ENCODE measurements around the gene ABHD13.
A peak's percentile ranks its signal among the peaks of the same experiment; 100 is the strongest.
"Not testable (repeated sequence)": the region's sequence is repeated elsewhere in the genome, so short reads cannot be mapped to it uniquely, and the experiment has no call there.

Gene ABHD13

DNA sequence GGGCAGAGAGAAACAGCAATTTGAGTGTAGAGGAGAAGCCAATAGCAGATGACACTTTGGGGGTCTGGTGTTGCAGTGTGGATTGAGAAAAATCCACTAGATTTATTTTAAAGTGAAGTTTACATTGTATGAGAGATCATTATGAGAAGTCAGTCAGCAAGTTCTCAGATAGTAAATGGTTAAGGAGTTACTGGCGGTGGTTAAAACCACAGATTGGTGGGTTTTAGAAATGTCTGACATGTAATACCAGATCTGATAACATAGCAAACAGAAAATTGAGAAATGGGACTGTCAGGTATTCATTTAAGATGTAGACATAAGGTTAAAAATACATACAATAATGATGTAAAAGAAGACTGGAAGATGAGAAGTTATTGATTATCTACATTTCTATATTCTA is 7.2 kb downstream of the ABHD13 start:
- no peak for DNase-seq

DNA sequence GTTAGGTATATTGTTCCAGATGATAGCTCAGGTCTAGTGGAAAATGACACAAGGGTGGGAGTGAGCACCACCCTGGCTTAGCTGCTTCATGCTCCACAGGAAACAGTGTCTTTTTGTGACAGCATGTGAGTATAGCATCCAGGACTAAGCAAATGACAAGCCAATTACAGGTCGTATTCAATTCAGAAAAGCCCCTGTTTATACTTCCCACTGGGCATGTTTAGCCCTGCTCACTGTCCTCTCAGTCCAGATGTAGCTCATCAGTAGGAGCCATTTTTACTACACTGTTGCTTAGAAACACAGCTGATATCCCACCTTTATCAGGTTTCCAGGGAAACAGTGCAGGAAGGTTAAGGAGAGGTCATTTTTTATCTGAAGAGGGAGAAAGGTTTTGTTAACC is 8.0 kb downstream of the ABHD13 start:
- DNase-seq, result peak; percentile 70

DNA sequence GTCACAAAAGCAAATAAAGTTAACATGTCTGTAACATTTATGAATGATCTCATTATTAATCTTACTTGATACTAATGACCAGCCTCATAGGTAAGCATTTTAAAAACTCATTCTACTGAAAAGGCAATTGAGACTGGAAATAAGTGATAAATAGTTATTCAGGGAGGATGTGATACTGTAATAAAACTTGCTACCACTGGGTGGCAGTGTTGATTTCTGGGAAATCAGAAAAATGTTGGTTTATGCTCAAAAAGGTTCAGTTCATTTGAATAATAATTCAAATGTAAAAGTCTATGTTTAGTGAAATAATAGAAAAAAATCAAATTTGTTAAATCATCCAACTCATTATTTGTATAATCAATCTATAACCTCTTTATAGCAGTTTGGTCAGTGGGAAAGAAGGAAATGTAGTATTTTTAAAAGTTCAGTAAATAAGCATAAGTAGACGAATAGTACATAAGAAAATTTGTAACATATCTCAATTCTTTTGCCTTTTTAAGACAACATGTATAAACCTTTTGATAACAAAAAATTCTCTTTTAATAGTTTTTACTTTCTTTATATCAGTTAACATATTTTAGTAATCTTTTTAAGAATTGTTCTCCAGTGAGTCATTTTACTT is 9.6 kb downstream of the ABHD13 start:
- DNase-seq, result peak; percentile 64

DNA sequence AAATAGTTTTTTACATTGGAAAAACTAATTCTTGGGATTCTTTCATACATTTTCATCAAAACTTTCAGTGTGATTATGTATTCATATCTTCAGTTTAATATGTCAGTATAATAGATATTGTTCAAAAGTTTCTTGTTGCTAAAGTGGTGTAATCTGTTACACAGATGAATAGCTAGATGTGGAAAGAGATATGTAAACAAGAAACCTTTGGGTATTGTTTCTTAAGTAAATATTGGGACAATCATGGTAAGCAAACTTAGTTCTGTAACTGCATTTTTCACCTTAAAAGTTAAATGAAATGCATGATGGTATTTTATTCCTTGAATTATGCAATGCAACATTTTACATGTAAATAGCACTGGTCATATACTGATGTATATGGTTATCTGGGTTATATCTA is 12.2 kb downstream of the ABHD13 start:
- DNase-seq, result no peak

DNA sequence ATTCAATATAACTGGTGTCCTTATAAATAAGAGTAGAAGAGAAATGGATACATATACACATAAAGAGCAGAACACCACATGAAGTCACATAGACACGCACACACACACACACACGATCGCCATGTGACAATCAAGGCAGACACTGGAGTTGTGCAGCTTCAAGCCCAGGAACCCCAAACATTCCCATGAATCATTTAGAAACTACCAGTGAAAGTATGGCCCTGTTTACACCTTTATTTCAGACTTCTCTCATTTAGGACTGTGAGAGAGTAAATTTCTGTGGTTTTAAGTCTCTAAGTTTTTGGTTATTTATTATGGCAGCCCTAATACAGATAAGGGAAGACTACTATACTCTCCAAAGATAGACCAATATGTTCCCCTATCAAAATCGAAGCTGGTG is 31.0 kb downstream of the ABHD13 start:
- DNase-seq, result no peak

DNA sequence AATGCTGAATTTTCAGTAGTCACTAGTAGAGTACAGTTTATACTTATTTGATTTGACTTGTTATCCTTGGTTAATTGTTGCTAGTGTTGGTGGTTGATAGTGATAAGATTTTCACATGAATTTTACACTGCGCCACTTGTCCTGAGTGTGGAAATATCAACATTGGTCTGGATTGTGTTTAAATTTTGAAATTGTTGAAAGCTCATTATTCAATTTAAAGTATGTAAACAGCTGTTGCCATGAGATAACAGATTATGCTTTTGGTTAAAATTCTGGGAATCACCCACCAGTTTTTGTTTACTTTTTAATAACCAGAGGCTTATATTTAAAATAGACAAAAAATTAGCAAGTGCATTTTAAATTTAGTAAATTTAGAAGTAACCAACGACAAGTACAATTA is 39.1 kb downstream of the ABHD13 start:
- DNase-seq, result no peak

DNA sequence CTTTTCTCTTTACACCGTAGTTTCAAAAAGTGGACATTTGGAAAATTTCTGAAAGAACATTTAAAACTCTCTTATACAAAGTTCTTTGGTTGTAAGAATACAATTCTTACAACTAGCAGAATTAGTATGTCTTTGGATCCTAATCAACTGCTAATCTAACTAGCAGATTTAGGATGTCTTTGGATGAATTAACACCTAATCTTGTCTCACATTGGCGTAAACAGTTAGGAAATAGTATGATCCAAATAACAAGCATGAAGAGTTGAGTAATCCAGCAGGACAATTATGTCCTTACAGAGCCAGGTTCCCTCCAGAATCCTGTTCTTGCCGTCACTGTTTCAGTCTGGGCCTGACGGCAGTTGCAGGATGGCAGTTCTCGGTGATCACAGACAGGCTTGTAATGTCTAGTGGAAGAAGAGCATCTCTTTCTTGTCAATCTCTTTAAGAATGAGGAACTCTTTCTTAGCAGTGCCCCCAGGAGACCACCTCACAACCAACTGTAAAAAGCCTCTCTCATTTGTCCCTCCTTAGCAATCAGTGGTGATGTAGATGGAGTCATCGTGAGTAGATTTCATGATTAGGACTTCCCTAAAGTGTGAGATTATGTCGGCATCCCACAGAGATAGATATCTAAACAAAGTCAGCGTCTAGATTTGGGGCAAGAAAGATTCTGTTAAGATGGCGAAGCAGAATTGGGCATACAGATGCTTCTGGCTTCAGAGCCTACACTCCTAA is 45.6 kb downstream of the ABHD13 start:
- DNase-seq, result no peak

DNA sequence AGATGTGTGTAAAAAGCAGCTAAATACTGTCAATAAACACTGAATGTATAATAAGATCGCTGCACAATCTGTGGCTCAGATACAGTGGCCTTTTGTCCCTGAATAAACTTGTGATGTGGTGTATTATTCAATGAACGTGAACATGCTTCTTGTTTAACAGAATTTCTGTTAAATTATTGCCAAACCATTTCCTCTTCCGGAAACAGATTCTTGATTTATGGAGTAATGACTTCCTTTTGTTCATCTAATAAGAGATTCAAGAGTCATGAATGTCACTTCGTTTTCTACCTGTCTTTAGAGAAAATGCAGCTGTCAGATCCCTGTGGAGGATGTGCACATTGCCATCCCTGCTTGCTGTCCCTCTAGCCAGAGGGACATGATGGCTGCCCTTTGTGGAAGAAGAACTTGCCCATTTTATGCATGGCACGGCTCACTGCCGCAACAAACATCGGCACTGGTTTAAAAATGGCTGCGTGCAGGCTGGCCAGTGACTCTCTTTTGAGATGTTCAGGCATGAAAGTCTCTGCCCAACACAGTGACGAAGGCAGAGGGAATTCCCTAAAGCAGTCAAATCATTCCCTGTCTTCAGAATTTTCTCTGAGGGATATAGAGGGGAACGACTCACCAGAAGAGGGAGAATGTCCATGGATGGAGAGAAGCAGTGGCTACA is 48.3 kb downstream of the ABHD13 start:
- DNase-seq, result no peak

DNA sequence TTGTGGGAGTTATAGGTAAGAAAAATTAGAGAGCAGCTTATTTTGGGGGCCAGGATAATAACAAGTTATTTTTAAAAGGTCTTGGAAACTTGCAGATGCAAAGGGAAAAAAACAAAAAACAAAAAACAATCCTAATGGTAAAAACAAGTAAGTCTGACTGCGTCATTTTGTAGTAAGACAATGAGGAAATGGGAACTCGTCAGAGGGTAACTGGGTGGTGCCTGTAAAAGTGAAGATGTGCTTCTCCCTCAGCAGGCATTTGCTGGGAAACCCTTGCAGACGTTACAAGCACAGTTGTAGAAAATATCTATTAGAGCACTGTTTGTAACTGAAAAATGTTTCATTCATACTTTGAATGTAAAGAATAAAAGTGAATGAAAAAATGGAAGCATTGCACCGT is 49.2 kb downstream of the ABHD13 start:
- DNase-seq, result no peak

DNA sequence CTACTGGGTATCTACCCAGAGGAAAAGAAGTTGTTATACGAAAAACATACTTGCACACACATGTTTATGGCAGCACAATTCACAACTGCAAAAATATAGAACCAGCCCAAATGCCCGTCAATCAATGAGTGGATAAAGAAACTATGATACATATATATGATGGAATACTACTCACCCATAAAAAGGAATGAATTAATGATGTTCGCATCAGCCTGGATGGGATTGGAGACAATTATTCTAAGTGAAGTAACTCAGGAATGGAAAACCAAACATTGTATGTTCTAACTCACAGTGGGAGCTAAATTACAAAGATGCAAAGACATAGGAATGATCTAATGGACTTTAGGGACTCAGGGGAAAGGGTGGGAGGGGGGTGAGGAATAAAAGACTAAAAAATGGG is 49.7 kb downstream of the ABHD13 start:
- DNase-seq, result not testable (repeated sequence)

DNA sequence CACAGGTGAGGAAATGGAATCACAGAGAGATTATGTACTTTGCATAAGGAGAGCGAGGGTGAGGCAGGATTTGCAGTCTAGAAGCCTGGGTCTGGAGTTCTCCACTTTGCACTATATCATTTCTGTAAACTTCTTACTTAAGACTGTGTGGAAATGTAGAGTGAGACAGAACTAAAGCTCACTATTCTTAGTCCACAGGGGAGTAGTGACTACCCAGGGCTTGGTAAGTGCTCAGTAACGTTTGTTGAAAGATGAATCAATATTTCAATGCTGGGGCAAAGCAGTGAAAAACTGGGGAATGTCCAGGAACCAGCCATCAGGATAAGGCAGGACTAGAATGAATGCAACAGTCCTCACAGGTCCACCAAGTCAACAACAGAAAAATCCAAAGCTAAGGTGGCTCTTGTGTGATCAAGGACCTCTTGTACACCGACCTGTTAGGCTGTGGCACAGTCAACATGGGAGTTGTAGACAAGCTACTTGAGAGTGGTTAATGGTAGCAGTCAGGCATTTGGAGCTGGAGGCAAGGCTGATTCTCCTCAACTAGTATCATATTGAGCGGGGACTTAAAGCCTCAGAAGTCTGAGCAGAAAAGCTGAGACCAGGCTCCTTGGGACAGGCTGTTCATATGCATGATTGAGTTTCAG is 50.4 kb downstream of the ABHD13 start:
- DNase-seq, result no peak

DNA sequence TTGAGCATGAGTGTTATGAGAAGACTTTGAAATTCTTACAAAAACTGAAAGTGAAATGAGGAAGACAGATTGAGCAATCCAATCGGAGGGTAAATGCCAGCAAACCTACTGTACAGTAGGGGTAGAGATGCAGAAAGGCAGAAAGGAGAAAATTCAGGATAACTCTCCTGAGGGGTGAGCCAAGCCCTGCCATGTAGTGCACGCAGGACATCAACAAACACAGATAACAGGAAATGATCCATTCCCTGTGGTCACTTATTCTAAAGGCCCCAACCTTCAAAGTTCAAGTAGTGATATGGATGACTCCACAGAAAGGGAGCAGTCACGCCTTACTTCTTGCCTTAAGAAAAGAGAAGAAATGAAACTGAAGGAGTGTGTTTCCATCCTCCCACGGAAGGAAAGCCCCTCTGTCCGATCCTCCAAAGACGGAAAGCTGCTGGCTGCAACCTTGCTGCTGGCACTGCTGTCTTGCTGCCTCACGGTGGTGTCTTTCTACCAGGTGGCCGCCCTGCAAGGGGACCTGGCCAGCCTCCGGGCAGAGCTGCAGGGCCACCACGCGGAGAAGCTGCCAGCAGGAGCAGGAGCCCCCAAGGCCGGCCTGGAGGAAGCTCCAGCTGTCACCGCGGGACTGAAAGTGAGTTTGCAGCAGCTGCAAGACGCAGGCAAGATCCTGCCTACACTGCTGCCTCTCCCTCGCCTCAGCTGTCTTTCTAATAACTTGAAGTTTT is 51.6 kb downstream of the ABHD13 start, which contains the start of gene TNFSF13B:
Gene TNFSF13B (plus strand): TSS at position 118 of the 728 bp plus-strand sequence. CDS start 178 bp downstream, at position 296.
- no peak for DNase-seq

DNA sequence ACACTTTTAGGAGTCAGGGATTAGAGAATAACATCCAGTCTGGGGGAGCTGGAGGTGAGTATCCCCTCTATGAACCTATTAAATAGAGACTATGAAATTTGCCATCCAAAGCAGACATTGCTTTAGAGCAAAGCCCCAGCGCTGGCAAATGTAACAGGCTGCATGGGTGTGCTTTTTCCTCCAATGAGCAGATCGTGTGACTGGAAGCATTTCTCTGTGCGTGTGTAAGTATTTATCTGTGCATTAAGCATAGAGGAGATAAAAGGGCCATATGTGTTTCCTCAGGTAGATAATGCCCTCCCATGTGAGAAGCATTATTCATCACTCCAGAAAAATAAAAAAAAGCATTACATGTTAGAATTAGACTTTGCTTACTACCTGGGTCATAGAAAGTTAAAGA is 52.2 kb downstream of the ABHD13 start:
- no peak for DNase-seq

DNA sequence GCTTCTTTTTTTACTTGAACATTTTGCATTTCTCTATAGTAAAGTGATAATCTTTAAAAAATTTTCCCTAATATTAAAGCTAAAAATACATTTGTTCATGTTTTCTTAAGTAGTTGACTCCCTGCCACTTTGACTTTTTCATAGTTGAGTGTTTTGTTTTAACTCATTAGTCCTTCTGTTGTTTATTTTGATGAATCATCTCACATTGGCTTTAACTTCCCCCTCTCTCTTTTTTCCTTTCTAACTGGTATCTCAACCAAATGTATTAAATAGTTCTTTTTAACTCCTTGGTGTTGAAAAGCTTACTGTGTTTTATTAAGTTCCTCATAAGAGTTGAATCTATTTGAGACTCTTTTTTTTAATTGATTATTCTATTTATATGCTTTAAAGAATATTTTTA is 54.1 kb downstream of the ABHD13 start:
- DNase-seq, result no peak

DNA sequence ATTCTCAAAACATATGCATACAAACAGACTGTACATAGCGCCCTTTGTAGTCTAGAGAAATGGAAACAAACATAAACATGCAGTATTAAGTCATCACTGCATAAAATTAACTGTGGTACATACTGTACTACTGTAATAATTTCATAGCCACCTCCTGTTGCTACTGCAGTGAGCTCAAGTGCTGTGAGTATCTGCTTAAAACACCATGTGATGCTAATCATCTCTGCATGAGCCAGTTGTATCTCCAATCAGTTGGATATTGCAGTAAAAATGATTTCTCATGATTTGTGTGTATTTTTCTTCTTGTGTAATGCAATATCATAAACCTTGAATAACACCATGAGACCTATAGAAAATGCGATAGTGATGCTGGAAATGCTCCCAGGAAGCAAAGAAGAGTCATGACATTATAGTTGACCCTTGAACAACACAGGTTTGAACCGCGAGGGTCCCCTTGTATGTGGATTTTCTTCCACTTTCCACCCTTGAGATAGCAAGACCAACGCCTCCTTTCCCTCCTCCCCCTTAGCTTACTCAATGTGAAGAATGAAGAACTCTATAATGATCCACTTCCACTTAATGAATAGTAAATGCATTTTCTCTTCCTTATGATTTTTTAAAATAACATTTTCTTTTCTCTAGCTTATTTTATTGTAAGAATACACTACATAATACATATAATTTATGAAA is 55.4 kb downstream of the ABHD13 start:
- no peak for DNase-seq

DNA sequence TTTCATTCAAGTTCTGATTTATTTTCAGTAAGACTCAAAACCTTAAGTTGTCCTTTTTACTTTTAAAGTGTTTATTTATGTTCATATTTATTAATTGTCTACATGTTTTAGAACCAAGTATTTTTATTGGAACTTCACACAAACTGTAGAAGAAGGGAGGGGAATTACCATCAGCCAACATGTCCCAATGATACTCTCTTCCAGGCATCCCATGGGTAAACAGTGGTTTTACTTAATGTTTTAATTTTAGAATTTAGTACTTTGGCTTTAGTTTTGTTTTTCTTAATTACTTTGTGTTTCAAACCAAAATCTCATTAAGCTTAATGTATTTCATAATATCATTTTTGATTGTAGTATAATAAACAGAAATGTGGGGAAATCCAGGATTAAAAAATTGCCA is 56.5 kb downstream of the ABHD13 start:
- no peak for DNase-seq

DNA sequence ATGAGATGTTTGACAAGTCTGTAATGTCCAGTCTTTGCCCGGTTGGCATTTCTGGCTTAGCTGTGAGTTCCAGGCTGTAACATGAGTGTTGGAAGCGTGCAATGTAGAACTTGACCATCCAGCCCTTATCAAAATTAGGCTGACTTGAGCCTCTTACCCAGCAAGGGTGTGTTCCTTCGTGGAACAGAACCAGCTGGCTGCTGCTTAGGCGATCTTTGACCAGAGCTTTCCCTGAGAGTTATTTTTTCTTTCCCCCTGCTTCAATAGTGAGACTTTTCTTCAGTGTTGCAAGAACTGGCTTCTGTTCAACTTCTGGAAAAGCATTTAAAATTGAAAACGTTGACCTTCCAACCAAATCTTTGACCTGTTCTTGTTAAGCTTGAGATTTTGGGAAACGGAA is 57.9 kb downstream of the ABHD13 start:
- DNase-seq, result no peak

DNA sequence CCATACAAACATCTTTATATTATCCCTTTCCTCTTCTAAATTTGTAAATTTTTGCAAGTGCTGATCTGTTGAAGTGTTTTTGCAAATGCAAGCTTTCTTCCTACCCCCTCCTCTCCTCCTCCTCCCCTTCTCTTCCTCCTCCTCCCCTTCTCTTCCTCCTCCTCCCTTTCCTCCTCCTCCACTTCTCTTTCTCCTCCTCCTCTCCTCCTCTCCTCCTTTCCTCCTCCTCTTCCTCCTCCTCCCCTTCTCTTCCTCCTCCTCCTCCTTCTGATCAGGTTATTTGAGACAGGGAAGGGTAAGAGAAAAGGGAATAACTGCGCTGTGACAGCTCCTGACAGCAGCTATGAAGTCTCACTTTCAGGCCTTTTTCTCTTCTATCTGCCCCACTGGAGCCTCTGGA is 60.3 kb downstream of the ABHD13 start:
- no peak for DNase-seq

DNA sequence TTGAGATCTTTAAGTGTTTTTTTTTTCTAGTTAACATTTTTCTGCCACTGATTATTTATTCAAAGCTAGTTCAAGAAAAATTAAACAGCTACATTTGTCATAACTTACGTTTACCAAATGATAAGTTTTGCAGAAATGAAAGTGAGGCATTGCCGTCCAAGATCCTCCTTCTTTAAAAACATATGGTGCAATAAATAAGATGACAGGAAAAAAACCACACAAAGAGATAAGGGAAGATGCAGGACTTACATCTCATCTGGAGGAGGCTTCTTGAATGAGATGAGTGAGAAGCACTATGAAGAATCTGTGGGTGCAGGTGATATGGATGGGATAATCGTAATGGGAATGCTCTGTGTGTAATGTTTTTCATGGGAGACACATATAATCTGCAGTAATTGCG is 63.7 kb downstream of the ABHD13 start:
- no peak for DNase-seq

DNA sequence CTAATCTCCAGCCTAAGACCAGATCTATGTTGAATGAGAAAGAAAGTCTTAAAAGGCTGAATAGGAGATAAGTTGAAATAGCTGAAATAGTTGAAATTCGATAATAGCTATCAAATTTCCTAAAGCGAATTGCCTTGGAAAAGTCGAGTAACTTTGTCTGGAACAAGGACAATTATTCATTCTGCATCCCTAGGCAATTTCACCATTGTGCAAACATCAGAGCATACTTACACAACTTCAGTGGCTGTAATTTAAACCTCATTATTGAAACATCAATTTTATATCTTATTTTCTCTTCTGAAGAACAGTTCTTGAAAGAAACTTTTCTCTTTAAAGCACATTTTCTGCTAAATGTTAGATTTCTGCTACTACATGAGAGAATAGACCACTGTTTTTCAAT is 64.9 kb downstream of the ABHD13 start:
- DNase-seq, result no peak

Data from NCI-H1694 (cell line).